Muscle layer of colon (tissue), 2 donors: ENCODE measurements around the gene KCNK1.
"Not testable (repeated sequence)": the region's sequence is repeated elsewhere in the genome, so short reads cannot be mapped to it uniquely, and the experiment has no call there.

Experiments used
- H3K27ac ChIP-seq: one replicate; pipeline ENCODE4 v1.7.0; 2013; ENCODE audit warnings: low read depth, mild to moderate bottlenecking, low read length, moderate library complexity
- H3K27me3 ChIP-seq, 2 donors: one replicate each; pipeline ENCODE4 v1.7.0; 2013; ENCODE audit warnings: low read length in 2 of 2, mild to moderate bottlenecking in 2 of 2; ENCODE audit not compliant: insufficient read depth in 2 of 2, control insufficient read depth in 1 of 2
- H3K36me3 ChIP-seq: one replicate; pipeline ENCODE4 v1.7.0; 2013; ENCODE audit warnings: mild to moderate bottlenecking, low read length; ENCODE audit not compliant: insufficient read depth
- H3K4me1 ChIP-seq: one replicate; pipeline ENCODE4 v1.7.0; 2013; ENCODE audit warnings: mild to moderate bottlenecking, low read length; ENCODE audit not compliant: insufficient read depth
- H3K4me3 ChIP-seq, 2 donors: one replicate each; pipeline ENCODE4 v1.7.0; 2013; ENCODE audit warnings: low read length in 2 of 2, low read depth in 1 of 2, mild to moderate bottlenecking in 1 of 2, moderate library complexity in 1 of 2
- H3K9ac ChIP-seq: one replicate; pipeline ENCODE4 v1.7.0; 2013; ENCODE audit warnings: low read length
- H3K9me3 ChIP-seq: one replicate; pipeline ENCODE4 v1.7.0; 2013; ENCODE audit warnings: mild to moderate bottlenecking, low read length
- donor health status: abdominal sarcoma.
- donor health status: Adenocarcinoma of cecum.

Gene KCNK1

GRCh38 chr1:233673261-233673946 is 59.5 kb downstream of the KCNK1 start:
- no peak overlapping the region for H3K27ac ChIP-seq
- H3K4me1 ChIP-seq, result no peaks in the 10 kb centered on the region
- no peak overlapping the region for H3K4me3 ChIP-seq
- no peaks in the 10 kb centered on the region for H3K27me3 ChIP-seq
- no peaks in the 10 kb centered on the region for H3K36me3 ChIP-seq
- no peak overlapping the region for H3K9ac ChIP-seq
- H3K9me3 ChIP-seq, result no peaks in the 10 kb centered on the region

DNA sequence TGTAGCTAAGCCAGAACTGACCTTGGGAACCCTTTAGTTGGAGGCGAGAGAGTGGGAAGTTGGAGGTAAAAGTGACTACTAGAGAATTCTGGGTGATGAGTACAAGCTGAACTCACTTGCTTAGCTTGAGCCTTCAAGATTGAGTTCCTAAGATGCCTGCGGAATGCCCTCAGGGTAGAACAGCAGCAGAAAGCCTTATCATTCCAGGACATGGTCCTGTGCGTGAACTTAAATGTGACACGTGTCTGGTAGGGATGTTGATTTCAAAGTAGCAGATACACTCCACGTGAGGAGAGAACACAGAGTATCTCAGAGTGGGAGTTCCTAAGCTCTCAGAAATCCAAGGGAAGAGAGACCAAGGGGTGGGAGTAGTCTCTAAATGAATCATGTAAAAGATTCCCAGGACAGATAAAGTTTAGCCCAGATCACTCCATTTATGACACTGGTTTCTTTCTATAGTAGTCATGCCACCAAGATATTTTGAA is 60.1 kb downstream of the KCNK1 start:
- Histone ChIP-seq H3K36me3 (no peaks in the 10 kb centered on the region), H3K9ac (no peak overlapping the region), H3K27ac (no peak overlapping the region), H3K4me3 (no peak overlapping the region), H3K27me3 (no peaks in the 10 kb centered on the region), H3K4me1 (no peaks in the 10 kb centered on the region), H3K9me3 (no peaks in the 10 kb centered on the region)

- H3K9ac ChIP-seq, result no peak overlapping the region
- no peaks in the 10 kb centered on the region for H3K9me3 ChIP-seq
- H3K36me3 ChIP-seq, result no peaks in the 10 kb centered on the region
- H3K27ac ChIP-seq, result no peak overlapping the region
- no peaks in the 10 kb centered on the region for H3K4me1 ChIP-seq
- no peaks in the 10 kb centered on the region for H3K27me3 ChIP-seq
- H3K4me3 ChIP-seq, result no peak overlapping the region
Measured at GRCh38 chr1:233675446-233675845, 61.5 kb downstream of the KCNK1 start.

- no peaks in the 10 kb centered on the region for H3K4me1 ChIP-seq
- H3K36me3 ChIP-seq, result no peaks in the 10 kb centered on the region
- no peak overlapping the region for H3K9ac ChIP-seq
- H3K4me3 ChIP-seq, result no peak overlapping the region
- no peaks in the 10 kb centered on the region for H3K9me3 ChIP-seq
- H3K27ac ChIP-seq, result no peak overlapping the region
- no peaks in the 10 kb centered on the region for H3K27me3 ChIP-seq
Measured at GRCh38 chr1:233675893-233676292, 62.0 kb downstream of the KCNK1 start.

GRCh38 chr1:233677690-233678354 is 63.9 kb downstream of the KCNK1 start:
- Histone ChIP-seq H3K27ac (no peak overlapping the region), H3K4me3 (no peak overlapping the region), H3K36me3 (no peaks in the 10 kb centered on the region), H3K27me3 (no peaks in the 10 kb centered on the region), H3K9ac (no peak overlapping the region), H3K4me1 (no peaks in the 10 kb centered on the region), H3K9me3 (no peaks in the 10 kb centered on the region)

DNA sequence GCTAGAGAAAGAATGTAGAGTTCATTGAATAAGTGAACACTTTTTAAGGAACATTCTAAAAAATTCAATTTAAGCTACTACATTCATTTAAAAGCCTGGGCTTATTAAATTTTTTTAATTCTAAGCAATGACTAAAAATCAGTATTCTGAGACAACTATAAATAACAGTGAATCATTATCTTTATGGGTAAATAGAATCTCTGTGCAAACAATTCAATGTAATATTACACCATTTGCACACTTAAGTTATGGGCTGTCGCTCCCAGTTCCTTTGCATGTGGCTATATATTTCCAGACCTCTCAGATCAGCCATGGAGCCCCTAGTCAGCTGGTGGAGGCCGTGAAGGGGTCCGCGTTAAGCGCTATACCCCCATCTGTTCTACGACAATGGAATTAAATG is 65.1 kb downstream of the KCNK1 start:
- no peak overlapping the region for H3K4me3 ChIP-seq
- no peaks in the 10 kb centered on the region for H3K36me3 ChIP-seq
- no peaks in the 10 kb centered on the region for H3K9me3 ChIP-seq
- no peak overlapping the region for H3K9ac ChIP-seq
- no peaks in the 10 kb centered on the region for H3K4me1 ChIP-seq
- no peaks in the 10 kb centered on the region for H3K27me3 ChIP-seq
- H3K27ac ChIP-seq, result no peak overlapping the region

GRCh38 chr1:233679591-233680373 is 65.9 kb downstream of the KCNK1 start:
- Histone ChIP-seq H3K4me3 (no peak overlapping the region), H3K4me1 (no peaks in the 10 kb centered on the region), H3K9ac (no peak overlapping the region), H3K27me3 (no peaks in the 10 kb centered on the region), H3K9me3 (no peaks in the 10 kb centered on the region), H3K27ac (no peak overlapping the region), H3K36me3 (no peaks in the 10 kb centered on the region)

GRCh38 chr1:233681285-233681684 is 67.4 kb downstream of the KCNK1 start:
- Histone ChIP-seq H3K9ac (no peak overlapping the region), H3K36me3 (no peaks in the 10 kb centered on the region), H3K4me3 (no peak overlapping the region), H3K27me3 (no peaks in the 10 kb centered on the region), H3K9me3 (no peaks in the 10 kb centered on the region), H3K27ac (no peak overlapping the region), H3K4me1 (no peaks in the 10 kb centered on the region)

GRCh38 chr1:233686653-233687052 is 72.7 kb downstream of the KCNK1 start:
- not testable (repeated sequence) for H3K4me3 ChIP-seq, H3K4me1 ChIP-seq, H3K9me3 ChIP-seq, H3K27ac ChIP-seq, H3K27me3 ChIP-seq, H3K36me3 ChIP-seq, H3K9ac ChIP-seq

- Histone ChIP-seq H3K9me3 (no peaks in the 10 kb centered on the region), H3K9ac (no peak overlapping the region), H3K4me3 (no peak overlapping the region), H3K27ac (no peak overlapping the region), H3K4me1 (no peaks in the 10 kb centered on the region), H3K27me3 (no peaks in the 10 kb centered on the region), H3K36me3 (no peaks in the 10 kb centered on the region)
Measured at GRCh38 chr1:233689017-233689747, 75.3 kb downstream of the KCNK1 start.

DNA sequence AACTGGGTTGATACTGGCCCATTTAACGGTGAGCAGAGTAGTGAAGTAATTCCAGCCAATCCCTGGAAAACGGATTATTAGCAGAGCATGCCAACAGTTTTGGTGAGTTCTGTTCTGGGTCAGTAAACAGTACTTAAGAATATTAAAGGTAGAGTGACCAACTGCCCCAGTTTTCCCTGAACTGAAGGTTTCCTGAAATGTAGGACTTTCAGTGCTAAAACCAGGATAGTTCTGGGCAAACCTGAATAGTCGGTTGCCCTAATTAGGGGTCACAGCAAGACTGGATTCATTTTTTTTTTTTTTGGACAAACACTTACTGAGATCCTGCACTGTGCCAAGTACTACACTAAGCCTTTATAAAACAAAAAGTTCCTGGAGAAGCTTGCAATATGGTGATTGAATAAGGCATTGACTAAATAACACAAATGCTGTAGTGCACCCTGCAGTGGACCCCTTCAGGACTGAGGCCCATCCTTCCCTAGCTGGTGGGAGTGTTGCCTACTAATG is 75.9 kb downstream of the KCNK1 start:
- H3K4me3 ChIP-seq, result no peak overlapping the region
- H3K27me3 ChIP-seq, result no peaks in the 10 kb centered on the region
- no peak overlapping the region for H3K27ac ChIP-seq
- no peak overlapping the region for H3K9ac ChIP-seq
- no peaks in the 10 kb centered on the region for H3K4me1 ChIP-seq
- H3K36me3 ChIP-seq, result no peaks in the 10 kb centered on the region
- H3K9me3 ChIP-seq, result no peaks in the 10 kb centered on the region
